Measurements from ENCODE around the gene KRT77. TPM values are rescaled to one million over a fixed set of nuclear protein-coding genes. Genes with fewer than 3 reads are reported as not detected.

Gene KRT77
- total and polyA plus RNA-seq, 2 experiments from 2014 or later, result not detected

GRCh38 chr12:52660934-52661499, 42.3 kb downstream of the KRT77 start:
- no peaks in the 10 kb centered on the region for H3K4me1 ChIP-seq (ENCODE audit: insufficient read depth)
- no peaks in the 10 kb centered on the region for H3K9me3 Mint-ChIP-seq
- H3K27me3 ChIP-seq (ENCODE audit: insufficient read depth), result no peaks in the 10 kb centered on the region
- H2AFZ ChIP-seq, result no peak overlapping the region
- H3K4me3 Mint-ChIP-seq, result no peak overlapping the region
- H3K79me2 ChIP-seq (replicated peaks; ENCODE audit: insufficient read depth), result no peaks in the 10 kb centered on the region
- DNase-seq (ENCODE audit: low spot score), result no peak
- H3K27ac Mint-ChIP-seq, result no peak overlapping the region
- no peaks in the 10 kb centered on the region for H3F3A ChIP-seq (replicated peaks; ENCODE audit: low read depth)
- no peaks in the 10 kb centered on the region for H3K36me3 ChIP-seq (ENCODE audit: insufficient read depth)
- H3K27me3 Mint-ChIP-seq (ENCODE audit: insufficient read depth, low read depth, poor library complexity), result no peaks in the 10 kb centered on the region
- no peak overlapping the region for H3K4me2 ChIP-seq
- no peak overlapping the region for H3K4me3 ChIP-seq
- no peak overlapping the region for H3K27ac ChIP-seq (ENCODE audit: low read depth)
- TF ChIP-seq ZNF331 (CRISPR knock-in tag; IDR thresholded peaks at IDR 0.05; ENCODE audit: low read depth), result no peak
- TF ChIP-seq NANOG (IDR thresholded peaks at IDR 0.05; ENCODE audit: borderline replicate concordance), result no peak
- no peak for TF ChIP-seq STAT1 (IDR thresholded peaks at IDR 0.05; ENCODE audit: unreplicated experiment)
- TF ChIP-seq ZNF462 (CRISPR knock-in tag; IDR thresholded peaks at IDR 0.05), result no peak
- no peak for TF ChIP-seq REST (IDR thresholded peaks at IDR 0.05; ENCODE audit: unreplicated experiment)
- TF ChIP-seq CREB1 (CRISPR knock-in tag; IDR thresholded peaks at IDR 0.05; ENCODE audit: low read depth), result no peak
- no peak for TF ChIP-seq EZH2 (IDR thresholded peaks at IDR 0.05; ENCODE audit: low read depth, unreplicated experiment)
- no peak for TF ChIP-seq CTCF (conservative IDR thresholded peaks at IDR 0.05; ENCODE audit: low read depth in 2 of 2)
- no peaks in the 10 kb centered on the region for H4K20me1 ChIP-seq (replicated peaks; ENCODE audit: insufficient read depth)
- H3K4me1 Mint-ChIP-seq, result no peaks in the 10 kb centered on the region; the same call in 2 of the 3 replicates
- no peak for ATAC-seq
- H3K9me2 ChIP-seq (ENCODE audit: insufficient read depth), result no peaks in the 10 kb centered on the region
- H3K36me3 Mint-ChIP-seq (ENCODE audit: low read depth), result no peaks in the 10 kb centered on the region

Measured in GM23338 (cell line).